ENCODE data around the gene NUDT14. TPM values are rescaled to one million over a fixed set of nuclear protein-coding genes. Genes with fewer than 3 reads are reported as not detected.

NUDT14 gene
- 10 to 100 TPM; 32.9 to 36.5 TPM for total RNA-seq

DNA sequence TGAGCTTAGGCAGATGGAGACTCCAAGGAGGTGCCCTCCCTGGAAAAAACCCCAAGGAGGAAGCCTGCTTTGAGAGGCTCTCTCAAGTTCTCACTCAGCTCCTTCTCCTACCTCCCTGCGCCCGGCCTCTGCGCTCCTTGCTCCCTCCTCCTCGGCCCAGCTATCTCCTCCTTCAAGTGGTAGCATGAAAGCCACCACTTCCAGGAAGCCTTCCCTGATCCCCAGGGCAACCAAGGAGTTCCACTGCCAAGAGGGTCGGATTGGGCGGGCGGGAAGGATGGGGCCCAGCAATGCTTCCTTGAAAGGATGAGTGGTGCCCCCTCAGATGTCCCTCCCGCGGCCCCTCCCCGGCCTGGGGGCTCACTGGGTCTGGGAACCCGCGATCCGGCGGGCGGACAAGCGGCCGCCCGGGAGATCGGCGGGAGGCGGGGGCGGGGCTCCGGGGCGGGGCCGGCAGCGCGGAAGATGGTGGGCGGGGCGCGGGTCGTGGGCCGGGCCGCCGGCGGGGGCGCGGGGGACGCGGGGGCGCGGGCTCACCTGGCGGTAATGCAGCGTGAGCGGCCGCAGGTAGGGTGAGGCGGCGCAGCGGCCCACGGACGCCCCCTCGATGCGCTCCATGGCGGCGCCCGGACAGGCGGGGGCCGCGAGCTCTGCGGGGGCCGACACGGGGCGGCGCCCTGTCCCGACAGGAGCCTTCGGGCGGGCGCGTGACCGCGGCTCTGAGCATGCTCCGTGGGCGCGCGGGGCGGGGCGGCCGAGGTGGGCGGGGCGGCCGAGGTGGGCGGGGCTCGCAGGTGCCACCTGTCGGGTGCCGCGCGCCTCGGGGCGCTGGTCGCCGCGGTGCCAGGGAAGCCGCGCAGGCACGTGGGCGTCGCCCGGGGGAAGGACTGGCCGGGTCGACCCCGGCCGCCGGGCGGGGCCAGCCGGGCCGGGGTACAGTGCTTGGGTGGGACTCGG lies at the start of gene NUDT14:
Gene NUDT14, minus strand, starts transcription at position 721 of the 957 bp plus-strand sequence. Its CDS starts 103 bp downstream, at position 618.
- intact Hi-C loops (cut with DNase I) = no loop called here

DNA sequence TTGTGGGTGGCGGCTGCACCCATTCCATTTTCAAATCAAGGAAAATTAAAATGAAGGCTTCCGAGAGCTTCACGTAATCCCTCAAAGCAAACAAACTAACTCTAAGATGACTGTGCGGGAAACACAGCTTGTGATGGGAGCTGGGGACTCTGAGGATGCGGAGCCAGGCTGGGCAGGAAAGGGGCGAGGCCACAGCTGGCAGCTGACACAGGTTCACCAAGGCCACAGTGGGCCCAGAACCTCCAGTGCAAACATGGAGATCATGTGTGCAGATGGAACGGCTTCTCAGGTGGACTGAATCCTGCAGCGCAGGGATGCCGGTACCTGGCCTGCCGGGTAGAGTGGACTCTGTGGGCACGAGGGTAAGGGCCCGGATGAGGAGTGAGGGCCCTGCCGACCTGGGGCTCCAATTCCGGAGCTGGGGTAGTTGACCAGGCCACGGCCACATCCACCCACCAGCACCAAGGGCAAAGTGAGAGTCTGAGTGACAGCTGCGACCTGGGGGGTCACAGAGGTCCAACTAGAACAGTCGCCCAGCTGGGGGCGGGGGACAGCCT lies 48.1 kb upstream of the NUDT14 start:
- H3K9me3 ChIP-seq = no peaks in the 10 kb centered on the region
- no peak overlapping the region for H3K4me3 ChIP-seq
- intact Hi-C loops (cut with DNase I) = no loop called here
- no peaks in the 10 kb centered on the region for H3K4me1 ChIP-seq (replicated peaks)
- TF ChIP-seq POLR2A (IDR thresholded peaks at IDR 0.05) = no peak
- TF ChIP-seq, protein P1, sequence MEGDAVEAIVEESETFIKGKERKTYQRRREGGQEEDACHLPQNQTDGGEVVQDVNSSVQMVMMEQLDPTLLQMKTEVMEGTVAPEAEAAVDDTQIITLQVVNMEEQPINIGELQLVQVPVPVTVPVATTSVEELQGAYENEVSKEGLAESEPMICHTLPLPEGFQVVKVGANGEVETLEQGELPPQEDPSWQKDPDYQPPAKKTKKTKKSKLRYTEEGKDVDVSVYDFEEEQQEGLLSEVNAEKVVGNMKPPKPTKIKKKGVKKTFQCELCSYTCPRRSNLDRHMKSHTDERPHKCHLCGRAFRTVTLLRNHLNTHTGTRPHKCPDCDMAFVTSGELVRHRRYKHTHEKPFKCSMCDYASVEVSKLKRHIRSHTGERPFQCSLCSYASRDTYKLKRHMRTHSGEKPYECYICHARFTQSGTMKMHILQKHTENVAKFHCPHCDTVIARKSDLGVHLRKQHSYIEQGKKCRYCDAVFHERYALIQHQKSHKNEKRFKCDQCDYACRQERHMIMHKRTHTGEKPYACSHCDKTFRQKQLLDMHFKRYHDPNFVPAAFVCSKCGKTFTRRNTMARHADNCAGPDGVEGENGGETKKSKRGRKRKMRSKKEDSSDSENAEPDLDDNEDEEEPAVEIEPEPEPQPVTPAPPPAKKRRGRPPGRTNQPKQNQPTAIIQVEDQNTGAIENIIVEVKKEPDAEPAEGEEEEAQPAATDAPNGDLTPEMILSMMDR (IDR thresholded peaks at IDR 0.05) = no peak
- TF ChIP-seq POLR2AphosphoS5 (IDR thresholded peaks at IDR 0.05) = no peak
- DNase-seq (ENCODE audit: low spot score) = no peak
- H3K27me3 ChIP-seq (replicated peaks; ENCODE audit: insufficient read depth) = no peaks in the 10 kb centered on the region
- 91% methylated on average over 17 of the region's 18 CpGs for WGBS
- no peak overlapping the region for H3K27ac ChIP-seq
- peaks cover 0 to 5% of the 10 kb centered on the region in 2 donors for H3K36me3 ChIP-seq

More for the DNA sequence above, at the start of gene NUDT14:
- TF ChIP-seq, protein P1 (IDR thresholded peaks at IDR 0.05) = peak in 1 of 4 experiments; percentile 7
- TF ChIP-seq POLR2A (IDR thresholded peaks at IDR 0.05) = no peak
- H3K27ac ChIP-seq = peak within 1 kb of the TSS; percentile 53 to 82
- peak; percentile 85 for DNase-seq (ENCODE audit: low spot score)
- no peaks in the 10 kb centered on the region for H3K9me3 ChIP-seq
- H3K4me3 ChIP-seq = peak within 1 kb of the TSS; percentile 50 to 61
- WGBS = 2% methylated on average over 25 of the region's 106 CpGs
- H3K4me1 ChIP-seq (replicated peaks) = peaks cover 6% of the 10 kb centered on the region
- no peaks in the 10 kb centered on the region for H3K36me3 ChIP-seq
- H3K27me3 ChIP-seq (replicated peaks; ENCODE audit: insufficient read depth) = no peaks in the 10 kb centered on the region

DNA sequence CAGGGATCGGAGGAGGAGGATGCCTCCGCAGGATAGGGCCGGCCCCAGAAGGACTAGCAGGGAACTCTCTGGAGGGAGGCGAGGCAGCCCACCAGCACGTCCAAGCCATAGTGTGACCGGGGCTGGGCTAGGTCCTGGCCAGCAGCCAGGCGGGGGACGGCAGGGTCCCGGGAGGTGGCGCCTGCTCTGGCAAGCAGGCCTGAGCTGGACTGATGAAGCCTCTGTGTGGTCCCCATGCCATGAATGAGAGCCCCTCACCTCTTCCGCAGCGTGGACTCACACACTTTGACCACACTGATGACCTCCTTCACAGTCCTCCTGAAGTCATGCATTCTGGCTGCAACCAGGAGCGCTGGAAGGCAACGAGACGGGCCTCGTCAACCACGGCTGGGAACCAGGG lies 47.5 kb upstream of the NUDT14 start:
- H3K9me3 ChIP-seq = no peaks in the 10 kb centered on the region
- no peaks in the 10 kb centered on the region for H3K4me1 ChIP-seq (replicated peaks)
- H3K36me3 ChIP-seq = peaks cover 0 to 5% of the 10 kb centered on the region in 2 donors
- H3K4me3 ChIP-seq = no peak overlapping the region
- no peak overlapping the region for H3K27ac ChIP-seq
- intact Hi-C loops (cut with DNase I) = no loop called here
- DNase-seq (ENCODE audit: low spot score) = no peak
- TF ChIP-seq POLR2A (IDR thresholded peaks at IDR 0.05) (no peak), POLR2AphosphoS5 (IDR thresholded peaks at IDR 0.05) (no peak)
- TF ChIP-seq, protein P1 (IDR thresholded peaks at IDR 0.05) = no peak
- 80% methylated on average over 17 of the region's 17 CpGs for WGBS
- H3K27me3 ChIP-seq (replicated peaks; ENCODE audit: insufficient read depth) = no peaks in the 10 kb centered on the region

DNA sequence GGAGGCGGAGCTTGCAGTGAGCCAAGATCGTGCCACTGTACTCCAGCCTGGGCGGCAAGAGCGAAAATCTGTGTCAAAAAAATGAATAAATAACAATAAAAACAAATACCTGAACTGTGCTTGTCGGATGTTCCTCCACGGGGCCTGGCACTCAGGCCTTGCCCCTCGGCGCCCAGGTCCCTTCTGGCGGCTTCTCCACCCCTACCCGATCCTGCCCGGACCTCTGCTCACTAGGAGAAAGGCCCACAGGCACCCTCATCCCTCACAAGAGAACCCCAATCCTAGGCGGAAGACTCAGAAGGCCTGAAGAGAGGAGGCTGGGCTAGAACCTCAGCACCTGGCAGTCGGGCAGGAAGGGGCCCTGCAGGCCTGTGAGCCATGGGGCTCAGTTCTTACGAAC lies 46.2 kb upstream of the NUDT14 start:
- Histone ChIP-seq H3K4me1 (replicated peaks) (no peaks in the 10 kb centered on the region), H3K27ac (no peak overlapping the region), H3K27me3 (replicated peaks; ENCODE audit: insufficient read depth) (no peaks in the 10 kb centered on the region), H3K9me3 (no peaks in the 10 kb centered on the region), H3K4me3 (no peak overlapping the region), H3K36me3 (peaks cover 0 to 5% of the 10 kb centered on the region in 2 donors)
- intact Hi-C loops (cut with DNase I) = no loop called here
- TF ChIP-seq, protein P1 (IDR thresholded peaks at IDR 0.05) = no peak
- TF ChIP-seq POLR2AphosphoS5 (IDR thresholded peaks at IDR 0.05) (no peak), POLR2A (IDR thresholded peaks at IDR 0.05) (no peak)
- 92% methylated on average over 14 of the region's 14 CpGs for WGBS
- DNase-seq (ENCODE audit: low spot score) = no peak

All from prostate gland (tissue), 2 donors.